Fibroblast of pulmonary artery (primary cell): ENCODE measurements around the gene CERS2.

Experiments used
- DNase-seq: peaks from one replicate; pipeline ENCODE4 v3.0.0-alpha.2; 2010; ENCODE audit warnings: low read depth
- H3K4me3 ChIP-seq: replicated peaks from 2 replicates; pipeline ENCODE4 v1.5.1; 2011; ENCODE audit warnings: low read depth, mild to moderate bottlenecking, control low read depth, low read length, moderate library complexity
- CTCF ChIP-seq: IDR thresholded peaks from 2 replicates; pipeline ENCODE4 v1.5.1; 2011; ENCODE audit warnings: mild to moderate bottlenecking, control low read depth, low read length, inconsistent platforms; ENCODE audit errors: missing control alignments

CERS2 gene

GRCh38 chr1:151002611-151003010 is 28.0 kb upstream of the CERS2 start:
- DNase-seq, result no peak
- no peak for TF ChIP-seq CTCF
- H3K4me3 ChIP-seq, result no peak overlapping the region

GRCh38 chr1:151002051-151002450 is 27.4 kb upstream of the CERS2 start:
- DNase-seq, result no peak
- no peak for TF ChIP-seq CTCF
- no peak overlapping the region for H3K4me3 ChIP-seq

- no peak for DNase-seq
These were observed 27.0 kb upstream of the CERS2 start for GRCh38 chr1:151001602-151002001.

GRCh38 chr1:151000408-151000807 is 25.8 kb upstream of the CERS2 start:
- no peak for DNase-seq
- no peak overlapping the region for H3K4me3 ChIP-seq
- TF ChIP-seq CTCF, result no peak

More at GRCh38 chr1:151001602-151002001, 27.0 kb upstream of the CERS2 start:
- H3K4me3 ChIP-seq, result no peak overlapping the region
- TF ChIP-seq CTCF, result no peak

GRCh38 chr1:150999926-151000325 is 25.3 kb upstream of the CERS2 start:
- no peak for DNase-seq
- no peak overlapping the region for H3K4me3 ChIP-seq
- no peak for TF ChIP-seq CTCF

- TF ChIP-seq CTCF, result no peak
- H3K4me3 ChIP-seq, result no peak overlapping the region
- peak; percentile 78 for DNase-seq
These were observed 24.5 kb upstream of the CERS2 start for GRCh38 chr1:150999051-150999674.

- no peak overlapping the region for H3K4me3 ChIP-seq
- DNase-seq, result no peak
- no peak for TF ChIP-seq CTCF
These were observed 23.3 kb upstream of the CERS2 start for GRCh38 chr1:150997949-150998348.
